WTC11 (cell line): ENCODE measurements around the gene GPC2. TPM values are rescaled to one million over a fixed set of nuclear protein-coding genes. Genes with fewer than 3 reads are reported as not detected.
A peak's percentile ranks its signal among the peaks of the same experiment; 100 is the strongest.

ENCODE experiments used
- ATAC-seq: fragments of 200-7000 bp; cut with Tn5 transposase; 2 replicates; pipeline ENCODE4 v1.10.0; 2021; ENCODE audit warnings: mild to moderate bottlenecking, moderate library complexity
- CTCF ChIA-PET: fragments of 300-600 bp; sonication (Branson Sonifier 250); formaldehyde crosslinking; loops from one replicate; lab custom pipeline; 2021; ENCODE audit warnings: antibody characterized with exemption; lab: Charles Lee
- POLR2A ChIA-PET: fragments of 350-600 bp; sonication (Branson Sonifier 250); formaldehyde crosslinking; loops from one replicate; lab custom pipeline; 2021; ENCODE audit warnings: antibody characterized with exemption; lab: Charles Lee
- DNase-seq: peaks from one replicate; pipeline ENCODE4 v3.0.0; 2021; ENCODE audit warnings: low spot score
- H3K27ac Mint-ChIP-seq: 2 replicates; pipeline ENCODE4 v1.8.0; 2021; ENCODE audit warnings: mixed read lengths
- H3K27me3 Mint-ChIP-seq: 2 replicates; pipeline ENCODE4 v1.8.0; 2021; ENCODE audit warnings: low read depth, mild to moderate bottlenecking, moderate library complexity, mixed read lengths
- H3K36me3 Mint-ChIP-seq: 2 replicates; pipeline ENCODE4 v1.8.0; 2021; ENCODE audit warnings: mixed read lengths
- H3K4me1 Mint-ChIP-seq: 2 replicates; pipeline ENCODE4 v1.8.0; 2022; ENCODE audit warnings: mixed read lengths
- H3K4me3 Mint-ChIP-seq: 2 replicates; pipeline ENCODE4 v1.8.0; 2021; ENCODE audit warnings: mild to moderate bottlenecking, moderate library complexity, mixed read lengths
- H3K9me3 Mint-ChIP-seq: 2 replicates; pipeline ENCODE4 v1.8.0; 2021; ENCODE audit warnings: mixed read lengths
- CBFB ChIP-seq: sonication (generic); formaldehyde crosslinking; IDR thresholded peaks from 2 replicates; pipeline ENCODE4 v1.8.1; 2022; ENCODE audit warnings: mild to moderate bottlenecking, low read depth, missing genetic modification reagents
- EMX1 ChIP-seq: fragments of 250-450 bp; sonication (Bioruptor Pico); IDR thresholded peaks from 2 replicates; pipeline ENCODE4 v1.8.0; 2021; ENCODE audit warnings: mild to moderate bottlenecking
- IRF2 ChIP-seq: sonication (generic); formaldehyde crosslinking; IDR thresholded peaks from 2 replicates; pipeline ENCODE4 v1.8.0; 2022; ENCODE audit warnings: low read depth, missing genetic modification reagents, borderline replicate concordance
- JAZF1 ChIP-seq: fragments of 250-450 bp; sonication (Bioruptor Pico); IDR thresholded peaks from 2 replicates; pipeline ENCODE4 v1.9.0; 2021; ENCODE audit warnings: moderate library complexity, mild to moderate bottlenecking, inconsistent platforms
- RORB ChIP-seq: fragments of 250-450 bp; sonication (Bioruptor Pico); IDR thresholded peaks from 2 replicates; pipeline ENCODE4 v1.9.0; 2021; ENCODE audit warnings: mild to moderate bottlenecking
- SMAD3 ChIP-seq: sonication (generic); formaldehyde crosslinking; IDR thresholded peaks from 2 replicates; pipeline ENCODE4 v1.8.0; 2022; ENCODE audit warnings: missing genetic modification reagents, mild to moderate bottlenecking, borderline replicate concordance
- TEAD1 ChIP-seq: sonication (generic); formaldehyde crosslinking; IDR thresholded peaks from 2 replicates; pipeline ENCODE4 v1.8.0; 2022; ENCODE audit warnings: mild to moderate bottlenecking, missing genetic modification reagents
- TP53 ChIP-seq: sonication (generic); formaldehyde crosslinking; IDR thresholded peaks from 2 replicates; pipeline ENCODE4 v1.8.1; 2023; ENCODE audit warnings: mild to moderate bottlenecking, missing genetic modification reagents
- ZNF121 ChIP-seq: sonication (generic); formaldehyde crosslinking; IDR thresholded peaks from 2 replicates; pipeline ENCODE4 v1.8.0; 2023; ENCODE audit warnings: missing genetic modification reagents
- ZNF232 ChIP-seq: sonication (generic); formaldehyde crosslinking; IDR thresholded peaks from 2 replicates; pipeline ENCODE4 v1.8.0; 2022; ENCODE audit warnings: mild to moderate bottlenecking, missing genetic modification reagents
- ZNF317 ChIP-seq: sonication (generic); formaldehyde crosslinking; IDR thresholded peaks from 2 replicates; pipeline ENCODE4 v1.8.1; 2023; ENCODE audit warnings: low read depth, mild to moderate bottlenecking, moderate library complexity, missing genetic modification reagents, borderline replicate concordance
- total RNA-seq: library from RNA; stranded (reverse); gene quantifications from 3 replicates; pipeline ENCODE4 v1.2.3, GENCODE V29; 2021
- TF ChIP-seq, protein P1 (sequence below): fragments of 250-450 bp; sonication (Bioruptor Pico); IDR thresholded peaks from 2 replicates; pipeline ENCODE4 v1.9.0; 2021; ENCODE audit warnings: mild to moderate bottlenecking, borderline replicate concordance
- TF ChIP-seq, protein P2 (sequence below): sonication (generic); formaldehyde crosslinking; IDR thresholded peaks from 2 replicates; pipeline ENCODE4 v1.8.1; 2023; ENCODE audit warnings: mild to moderate bottlenecking, missing genetic modification reagents, moderate library complexity
- TF ChIP-seq, protein P3 (sequence below): fragments of 250-450 bp; sonication (Bioruptor Pico); IDR thresholded peaks from 2 replicates; pipeline ENCODE4 v1.8.0; 2021; ENCODE audit warnings: mild to moderate bottlenecking
- TF ChIP-seq, protein P4 (sequence below): fragments of 200-600 bp; IDR thresholded peaks from 2 replicates; pipeline ENCODE4 v1.8.0; 2022; ENCODE audit warnings: antibody characterized with exemption
- TF ChIP-seq, protein P5 (sequence below): sonication (generic); formaldehyde crosslinking; IDR thresholded peaks from 2 replicates; pipeline ENCODE4 v1.8.1; 2023; ENCODE audit warnings: mild to moderate bottlenecking, missing genetic modification reagents

GPC2 gene
- total RNA-seq, 1 experiment from 2014 or later = 52.1 TPM

DNA sequence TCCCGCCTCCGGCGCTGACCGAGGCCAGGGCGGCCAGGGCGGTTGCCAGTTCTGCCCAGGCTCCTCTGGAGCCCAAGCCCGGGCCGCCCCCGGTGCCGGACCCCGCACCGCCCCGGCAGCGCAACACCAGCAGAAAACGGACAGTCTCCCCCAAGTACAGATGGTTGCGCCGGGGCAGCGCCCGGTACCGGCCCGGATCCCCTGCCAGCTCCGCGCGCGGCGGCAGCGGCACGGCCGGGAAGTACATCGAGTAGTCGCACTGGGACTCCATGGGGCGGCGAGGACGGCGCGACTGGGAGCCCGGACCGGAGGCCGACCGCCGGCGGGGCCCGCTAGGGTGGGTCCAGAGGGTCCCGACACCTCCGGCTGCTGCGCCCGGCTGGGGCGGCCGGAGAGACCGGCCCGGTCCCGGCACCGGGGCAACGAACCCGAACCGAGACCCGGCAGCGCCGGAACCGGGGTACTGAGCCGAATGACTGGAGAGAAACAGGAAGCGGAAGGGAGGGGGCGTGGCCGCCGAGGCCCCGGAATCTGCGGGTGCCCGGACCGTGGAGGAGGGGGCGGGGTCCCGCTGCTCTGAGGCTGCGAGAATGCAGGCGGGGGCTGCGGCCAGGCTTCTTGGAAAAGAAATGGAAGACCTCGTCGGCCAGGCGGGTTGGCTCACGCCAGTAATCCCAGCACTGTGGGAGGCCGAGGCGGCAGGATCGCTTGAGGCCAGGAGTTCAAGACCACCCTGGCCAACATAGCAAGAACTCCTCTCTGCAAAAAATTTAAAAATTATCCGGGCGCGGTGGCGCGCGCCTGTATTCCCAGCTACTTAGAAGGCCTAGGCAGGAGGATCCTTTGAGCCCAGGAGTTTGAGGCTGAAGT lies 18.7 kb downstream of the GPC2 start, which contains the start of gene TRAPPC14 (continued):
- TF ChIP-seq SMAD3 (CRISPR knock-in tag) (no peak), ZNF232 (CRISPR knock-in tag) (no peak)

DNA sequence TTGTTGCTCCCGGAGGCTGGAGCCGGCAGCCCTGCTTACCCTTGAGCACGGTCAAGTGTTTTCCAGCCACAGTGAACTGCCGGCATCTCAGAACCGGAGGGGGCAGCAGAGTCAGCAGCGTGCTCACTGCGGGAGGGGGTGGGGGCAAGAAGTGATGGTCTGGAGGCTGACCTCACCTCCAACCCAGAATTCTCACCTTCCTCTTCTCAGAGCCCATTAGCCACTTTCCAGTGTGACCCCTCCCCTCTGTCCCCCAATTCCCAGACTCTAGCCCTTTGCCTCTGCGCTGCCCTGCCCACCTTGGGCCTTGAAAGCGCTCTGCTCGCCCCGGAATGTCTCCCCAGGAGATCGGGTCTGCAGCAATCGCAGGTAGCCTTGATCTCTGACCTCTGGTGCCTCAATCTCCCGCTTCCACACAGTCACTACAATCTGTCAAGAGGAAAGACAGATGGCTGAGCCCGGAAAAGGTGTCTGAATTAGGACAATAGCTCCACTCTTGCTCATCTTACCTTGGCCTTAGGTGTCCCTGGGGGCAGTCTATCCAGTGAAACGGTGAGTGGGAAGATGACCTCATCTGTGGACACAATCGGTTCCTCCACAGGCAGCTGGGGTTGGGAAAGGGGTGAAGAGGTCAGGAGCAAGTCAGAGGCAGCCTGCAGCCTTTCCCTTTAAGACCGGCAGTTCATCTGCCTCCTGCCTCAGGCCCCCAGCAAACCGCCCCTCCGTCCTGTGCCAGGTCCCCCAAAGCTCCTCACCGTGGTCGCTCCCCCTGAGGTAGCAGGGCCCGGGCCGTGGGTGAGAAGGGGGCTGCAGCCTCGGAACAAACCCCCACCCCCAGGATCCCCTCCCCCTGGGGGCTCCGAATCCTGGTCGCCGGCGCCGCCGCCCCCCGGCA lies 19.6 kb downstream of the GPC2 start:
- ATAC-seq (peak; percentile 13), DNase-seq (no peak)
- H3K4me3 Mint-ChIP-seq = peak overlapping the region; percentile 75
- POLR2A ChIA-PET = interaction anchor here (0.5 to 0.6 kb wide), 2 partner anchors 9 to 308 kb away, joined by 3 read pairs; partner anchors contain the start of gene LAMTOR4
- TF ChIP-seq, protein P1, sequence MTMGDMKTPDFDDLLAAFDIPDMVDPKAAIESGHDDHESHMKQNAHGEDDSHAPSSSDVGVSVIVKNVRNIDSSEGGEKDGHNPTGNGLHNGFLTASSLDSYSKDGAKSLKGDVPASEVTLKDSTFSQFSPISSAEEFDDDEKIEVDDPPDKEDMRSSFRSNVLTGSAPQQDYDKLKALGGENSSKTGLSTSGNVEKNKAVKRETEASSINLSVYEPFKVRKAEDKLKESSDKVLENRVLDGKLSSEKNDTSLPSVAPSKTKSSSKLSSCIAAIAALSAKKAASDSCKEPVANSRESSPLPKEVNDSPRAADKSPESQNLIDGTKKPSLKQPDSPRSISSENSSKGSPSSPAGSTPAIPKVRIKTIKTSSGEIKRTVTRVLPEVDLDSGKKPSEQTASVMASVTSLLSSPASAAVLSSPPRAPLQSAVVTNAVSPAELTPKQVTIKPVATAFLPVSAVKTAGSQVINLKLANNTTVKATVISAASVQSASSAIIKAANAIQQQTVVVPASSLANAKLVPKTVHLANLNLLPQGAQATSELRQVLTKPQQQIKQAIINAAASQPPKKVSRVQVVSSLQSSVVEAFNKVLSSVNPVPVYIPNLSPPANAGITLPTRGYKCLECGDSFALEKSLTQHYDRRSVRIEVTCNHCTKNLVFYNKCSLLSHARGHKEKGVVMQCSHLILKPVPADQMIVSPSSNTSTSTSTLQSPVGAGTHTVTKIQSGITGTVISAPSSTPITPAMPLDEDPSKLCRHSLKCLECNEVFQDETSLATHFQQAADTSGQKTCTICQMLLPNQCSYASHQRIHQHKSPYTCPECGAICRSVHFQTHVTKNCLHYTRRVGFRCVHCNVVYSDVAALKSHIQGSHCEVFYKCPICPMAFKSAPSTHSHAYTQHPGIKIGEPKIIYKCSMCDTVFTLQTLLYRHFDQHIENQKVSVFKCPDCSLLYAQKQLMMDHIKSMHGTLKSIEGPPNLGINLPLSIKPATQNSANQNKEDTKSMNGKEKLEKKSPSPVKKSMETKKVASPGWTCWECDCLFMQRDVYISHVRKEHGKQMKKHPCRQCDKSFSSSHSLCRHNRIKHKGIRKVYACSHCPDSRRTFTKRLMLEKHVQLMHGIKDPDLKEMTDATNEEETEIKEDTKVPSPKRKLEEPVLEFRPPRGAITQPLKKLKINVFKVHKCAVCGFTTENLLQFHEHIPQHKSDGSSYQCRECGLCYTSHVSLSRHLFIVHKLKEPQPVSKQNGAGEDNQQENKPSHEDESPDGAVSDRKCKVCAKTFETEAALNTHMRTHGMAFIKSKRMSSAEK (CRISPR knock-in tag) = no peak
- TF ChIP-seq IRF2 (CRISPR knock-in tag) (no peak), TP53 (CRISPR knock-in tag) (no peak), TEAD1 (no peak), ZNF317 (CRISPR knock-in tag) (no peak), EMX1 (CRISPR knock-in tag) (no peak), RORB (no peak), JAZF1 (no peak), ZNF121 (CRISPR knock-in tag) (no peak), CBFB (CRISPR knock-in tag) (no peak)
- TF ChIP-seq, protein P2, sequence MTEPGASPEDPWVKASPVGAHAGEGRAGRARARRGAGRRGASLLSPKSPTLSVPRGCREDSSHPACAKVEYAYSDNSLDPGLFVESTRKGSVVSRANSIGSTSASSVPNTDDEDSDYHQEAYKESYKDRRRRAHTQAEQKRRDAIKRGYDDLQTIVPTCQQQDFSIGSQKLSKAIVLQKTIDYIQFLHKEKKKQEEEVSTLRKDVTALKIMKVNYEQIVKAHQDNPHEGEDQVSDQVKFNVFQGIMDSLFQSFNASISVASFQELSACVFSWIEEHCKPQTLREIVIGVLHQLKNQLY (CRISPR knock-in tag) = no peak
- TF ChIP-seq, protein P3, sequence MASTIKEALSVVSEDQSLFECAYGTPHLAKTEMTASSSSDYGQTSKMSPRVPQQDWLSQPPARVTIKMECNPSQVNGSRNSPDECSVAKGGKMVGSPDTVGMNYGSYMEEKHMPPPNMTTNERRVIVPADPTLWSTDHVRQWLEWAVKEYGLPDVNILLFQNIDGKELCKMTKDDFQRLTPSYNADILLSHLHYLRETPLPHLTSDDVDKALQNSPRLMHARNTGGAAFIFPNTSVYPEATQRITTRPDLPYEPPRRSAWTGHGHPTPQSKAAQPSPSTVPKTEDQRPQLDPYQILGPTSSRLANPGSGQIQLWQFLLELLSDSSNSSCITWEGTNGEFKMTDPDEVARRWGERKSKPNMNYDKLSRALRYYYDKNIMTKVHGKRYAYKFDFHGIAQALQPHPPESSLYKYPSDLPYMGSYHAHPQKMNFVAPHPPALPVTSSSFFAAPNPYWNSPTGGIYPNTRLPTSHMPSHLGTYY = no peak
- TF ChIP-seq, protein P4, sequence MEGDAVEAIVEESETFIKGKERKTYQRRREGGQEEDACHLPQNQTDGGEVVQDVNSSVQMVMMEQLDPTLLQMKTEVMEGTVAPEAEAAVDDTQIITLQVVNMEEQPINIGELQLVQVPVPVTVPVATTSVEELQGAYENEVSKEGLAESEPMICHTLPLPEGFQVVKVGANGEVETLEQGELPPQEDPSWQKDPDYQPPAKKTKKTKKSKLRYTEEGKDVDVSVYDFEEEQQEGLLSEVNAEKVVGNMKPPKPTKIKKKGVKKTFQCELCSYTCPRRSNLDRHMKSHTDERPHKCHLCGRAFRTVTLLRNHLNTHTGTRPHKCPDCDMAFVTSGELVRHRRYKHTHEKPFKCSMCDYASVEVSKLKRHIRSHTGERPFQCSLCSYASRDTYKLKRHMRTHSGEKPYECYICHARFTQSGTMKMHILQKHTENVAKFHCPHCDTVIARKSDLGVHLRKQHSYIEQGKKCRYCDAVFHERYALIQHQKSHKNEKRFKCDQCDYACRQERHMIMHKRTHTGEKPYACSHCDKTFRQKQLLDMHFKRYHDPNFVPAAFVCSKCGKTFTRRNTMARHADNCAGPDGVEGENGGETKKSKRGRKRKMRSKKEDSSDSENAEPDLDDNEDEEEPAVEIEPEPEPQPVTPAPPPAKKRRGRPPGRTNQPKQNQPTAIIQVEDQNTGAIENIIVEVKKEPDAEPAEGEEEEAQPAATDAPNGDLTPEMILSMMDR = no peak
- TF ChIP-seq, protein P5, sequence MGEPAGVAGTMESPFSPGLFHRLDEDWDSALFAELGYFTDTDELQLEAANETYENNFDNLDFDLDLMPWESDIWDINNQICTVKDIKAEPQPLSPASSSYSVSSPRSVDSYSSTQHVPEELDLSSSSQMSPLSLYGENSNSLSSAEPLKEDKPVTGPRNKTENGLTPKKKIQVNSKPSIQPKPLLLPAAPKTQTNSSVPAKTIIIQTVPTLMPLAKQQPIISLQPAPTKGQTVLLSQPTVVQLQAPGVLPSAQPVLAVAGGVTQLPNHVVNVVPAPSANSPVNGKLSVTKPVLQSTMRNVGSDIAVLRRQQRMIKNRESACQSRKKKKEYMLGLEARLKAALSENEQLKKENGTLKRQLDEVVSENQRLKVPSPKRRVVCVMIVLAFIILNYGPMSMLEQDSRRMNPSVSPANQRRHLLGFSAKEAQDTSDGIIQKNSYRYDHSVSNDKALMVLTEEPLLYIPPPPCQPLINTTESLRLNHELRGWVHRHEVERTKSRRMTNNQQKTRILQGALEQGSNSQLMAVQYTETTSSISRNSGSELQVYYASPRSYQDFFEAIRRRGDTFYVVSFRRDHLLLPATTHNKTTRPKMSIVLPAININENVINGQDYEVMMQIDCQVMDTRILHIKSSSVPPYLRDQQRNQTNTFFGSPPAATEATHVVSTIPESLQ (CRISPR knock-in tag) = no peak
- H3K9me3 Mint-ChIP-seq = no peaks in the 10 kb centered on the region
- H3K4me1 Mint-ChIP-seq = peaks cover 33% of the 10 kb centered on the region
- peaks cover 21% of the 10 kb centered on the region for H3K36me3 Mint-ChIP-seq
- CTCF ChIA-PET = interaction anchor here (0.6 to 1.8 kb wide), 6 partner anchors 9 to 60 kb away, joined by 3 to 6 read pairs (median 4); partner anchors contain the start of genes GAL3ST4 and LAMTOR4
- no peaks in the 10 kb centered on the region for H3K27me3 Mint-ChIP-seq
- H3K27ac Mint-ChIP-seq = peak overlapping the region; percentile 87
